HG03432 (cell line): ENCODE results near the gene RBL2.
"Not testable (repeated sequence)": the region's sequence is repeated elsewhere in the genome, so short reads cannot be mapped to it uniquely, and the experiment has no call there.

Source experiments
- ATAC-seq: cut with Tn5 transposase; IDR thresholded peaks from one replicate; pipeline ENCODE4 v1.9.1; 2021; ENCODE audit warnings: mild to moderate bottlenecking, moderate library complexity; ENCODE audit not compliant: unreplicated experiment

RBL2 gene

DNA sequence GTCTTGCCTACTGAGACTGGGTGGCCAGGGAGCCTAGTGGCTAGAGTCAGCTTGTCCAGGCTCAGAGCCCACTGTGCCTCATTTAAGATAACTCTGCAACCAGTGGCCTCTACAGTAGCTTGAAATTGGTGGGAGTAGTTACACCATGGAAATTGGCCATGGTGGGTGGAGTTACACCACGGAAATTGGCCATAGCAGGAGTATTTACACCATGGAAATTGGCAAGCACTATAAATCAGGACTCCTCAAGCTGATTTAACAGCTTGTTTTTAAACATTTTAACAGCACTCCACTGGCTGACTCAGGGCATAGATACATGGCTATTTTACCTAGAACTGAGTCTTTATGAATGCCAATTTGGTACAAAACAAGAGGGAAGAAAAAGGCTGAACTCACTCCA, 96.5 kb downstream of the RBL2 start:
- no peak for ATAC-seq

DNA sequence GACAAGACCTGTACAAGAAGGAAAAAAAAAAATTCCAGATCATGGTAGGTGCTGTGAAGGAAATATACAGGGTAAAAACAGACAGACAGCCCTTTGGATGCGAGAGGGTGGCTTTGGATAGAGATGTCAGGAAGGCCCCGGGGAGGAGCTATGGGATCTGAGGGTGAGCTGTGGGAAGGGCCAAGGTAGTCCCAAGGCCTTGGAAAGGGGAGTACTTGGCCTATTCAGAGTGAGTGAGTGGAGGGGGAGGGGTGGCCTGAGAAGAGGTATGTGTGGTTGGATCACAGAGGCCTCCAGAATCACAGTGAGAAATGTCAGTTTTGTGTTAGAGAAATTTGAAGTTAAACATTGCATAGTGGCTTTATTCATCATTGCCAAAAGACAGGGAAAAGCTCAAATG, 99.9 kb downstream of the RBL2 start:
- no peak for ATAC-seq

DNA sequence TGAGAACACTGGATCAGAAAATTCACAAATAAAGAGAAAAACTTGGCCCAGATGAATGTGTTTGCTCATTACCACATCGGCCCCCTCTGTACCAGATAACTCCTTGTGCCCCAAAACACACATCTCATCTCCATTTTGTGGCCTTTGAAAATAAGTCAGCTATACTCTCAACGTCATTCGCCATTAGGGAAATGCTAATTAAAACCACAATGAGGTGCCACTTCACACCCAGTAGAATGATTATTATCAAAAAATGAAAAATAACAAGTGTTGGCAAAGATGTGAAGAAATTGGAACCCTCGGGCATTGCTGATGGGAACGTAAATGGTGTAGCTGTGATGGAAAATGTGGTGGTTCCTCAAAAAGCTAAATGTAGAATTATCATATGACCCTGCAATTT, 103.4 kb downstream of the RBL2 start:
- no peak for ATAC-seq

DNA sequence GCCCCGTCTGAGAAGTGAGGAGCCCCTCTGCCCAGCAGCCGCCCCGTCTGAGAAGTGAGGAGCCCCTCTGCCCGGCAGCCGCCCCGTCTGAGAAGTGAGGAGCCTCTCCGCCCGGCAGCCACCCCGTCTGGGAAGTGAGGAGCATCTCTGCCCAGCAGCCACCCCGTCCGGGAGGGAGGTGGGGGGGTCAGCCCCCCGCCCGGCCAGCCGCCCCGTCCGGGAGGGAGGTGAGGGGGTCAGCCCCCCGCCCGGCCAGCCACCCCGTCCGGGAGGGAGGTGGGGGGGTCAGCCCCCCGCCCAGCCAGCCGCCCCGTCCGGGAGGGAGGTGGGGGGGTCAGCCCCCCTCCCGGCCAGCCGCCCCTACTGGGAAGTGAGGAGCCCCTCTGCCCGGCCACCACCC, 105.1 kb downstream of the RBL2 start:
- not testable (repeated sequence) for ATAC-seq

DNA sequence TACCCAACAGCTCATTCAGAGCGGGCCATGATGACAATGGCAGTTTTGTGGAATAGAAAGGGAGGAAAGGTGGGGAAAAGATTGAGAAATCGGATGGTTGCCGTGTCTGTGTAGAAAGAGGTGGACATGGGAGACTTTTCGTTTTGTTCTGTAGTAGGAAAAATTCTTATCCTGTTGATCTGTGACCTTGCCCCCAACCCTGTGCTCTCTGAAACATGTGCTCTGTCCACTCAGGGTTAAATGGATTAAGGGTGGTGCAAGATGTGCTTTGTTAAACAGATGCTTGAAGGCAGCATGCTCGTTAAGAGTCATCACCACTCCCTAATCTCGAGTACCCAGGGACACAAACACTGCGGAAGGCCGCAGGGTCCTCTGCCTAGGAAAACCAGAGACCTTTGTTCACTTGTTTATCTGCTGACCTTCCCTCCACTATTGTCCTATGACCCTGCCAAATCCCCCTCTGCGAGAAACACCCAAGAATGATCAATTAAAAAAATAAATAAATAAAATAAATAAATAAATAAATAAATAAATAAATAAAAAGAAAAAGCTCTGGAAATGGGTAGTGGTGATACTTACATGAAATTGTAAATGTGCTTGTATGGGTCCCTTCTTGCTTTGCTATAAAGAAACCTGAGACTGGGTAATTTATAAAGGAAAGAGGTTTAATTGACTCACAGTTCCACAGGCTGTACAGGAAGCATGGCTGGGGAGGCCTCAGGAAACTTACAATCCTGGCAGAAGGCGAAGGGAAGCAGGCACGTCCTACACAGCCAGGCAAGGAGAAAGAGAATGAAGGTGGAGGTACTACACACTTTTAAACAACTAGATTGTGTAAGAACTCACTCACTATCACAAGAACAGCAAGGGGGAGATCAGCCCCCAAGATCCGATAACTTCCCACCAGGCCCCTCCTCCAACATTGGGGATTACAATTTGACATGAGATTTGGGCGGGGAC, 105.8 kb downstream of the RBL2 start:
- not testable (repeated sequence) for ATAC-seq
